ENCODE data around the gene C1orf159. TPM values are rescaled to one million over a fixed set of nuclear protein-coding genes. Genes with fewer than 3 reads are reported as not detected.
A peak's percentile ranks its signal among the peaks of the same experiment; 100 is the strongest.
"Not testable (repeated sequence)": the region's sequence is repeated elsewhere in the genome, so short reads cannot be mapped to it uniquely, and the experiment has no call there.

The C1orf159 gene
- total and polyA plus RNA-seq, 4 donors = 3.9 to 7.0 (median 4.7) TPM

- TF ChIP-seq, protein P1, sequence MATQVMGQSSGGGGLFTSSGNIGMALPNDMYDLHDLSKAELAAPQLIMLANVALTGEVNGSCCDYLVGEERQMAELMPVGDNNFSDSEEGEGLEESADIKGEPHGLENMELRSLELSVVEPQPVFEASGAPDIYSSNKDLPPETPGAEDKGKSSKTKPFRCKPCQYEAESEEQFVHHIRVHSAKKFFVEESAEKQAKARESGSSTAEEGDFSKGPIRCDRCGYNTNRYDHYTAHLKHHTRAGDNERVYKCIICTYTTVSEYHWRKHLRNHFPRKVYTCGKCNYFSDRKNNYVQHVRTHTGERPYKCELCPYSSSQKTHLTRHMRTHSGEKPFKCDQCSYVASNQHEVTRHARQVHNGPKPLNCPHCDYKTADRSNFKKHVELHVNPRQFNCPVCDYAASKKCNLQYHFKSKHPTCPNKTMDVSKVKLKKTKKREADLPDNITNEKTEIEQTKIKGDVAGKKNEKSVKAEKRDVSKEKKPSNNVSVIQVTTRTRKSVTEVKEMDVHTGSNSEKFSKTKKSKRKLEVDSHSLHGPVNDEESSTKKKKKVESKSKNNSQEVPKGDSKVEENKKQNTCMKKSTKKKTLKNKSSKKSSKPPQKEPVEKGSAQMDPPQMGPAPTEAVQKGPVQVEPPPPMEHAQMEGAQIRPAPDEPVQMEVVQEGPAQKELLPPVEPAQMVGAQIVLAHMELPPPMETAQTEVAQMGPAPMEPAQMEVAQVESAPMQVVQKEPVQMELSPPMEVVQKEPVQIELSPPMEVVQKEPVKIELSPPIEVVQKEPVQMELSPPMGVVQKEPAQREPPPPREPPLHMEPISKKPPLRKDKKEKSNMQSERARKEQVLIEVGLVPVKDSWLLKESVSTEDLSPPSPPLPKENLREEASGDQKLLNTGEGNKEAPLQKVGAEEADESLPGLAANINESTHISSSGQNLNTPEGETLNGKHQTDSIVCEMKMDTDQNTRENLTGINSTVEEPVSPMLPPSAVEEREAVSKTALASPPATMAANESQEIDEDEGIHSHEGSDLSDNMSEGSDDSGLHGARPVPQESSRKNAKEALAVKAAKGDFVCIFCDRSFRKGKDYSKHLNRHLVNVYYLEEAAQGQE (IDR thresholded peaks at IDR 0.05) = no peak
- TF ChIP-seq RAD21 (IDR thresholded peaks at IDR 0.05) (no peak), CTCF (IDR thresholded peaks at IDR 0.05; ENCODE audit: low read depth, low read length, missing input control) (no peak), FOXA1 (IDR thresholded peaks at IDR 0.05) (no peak)
These were observed 49.2 kb downstream of the C1orf159 start (continued) for GRCh38 chr1:1066403-1067283.

DNA sequence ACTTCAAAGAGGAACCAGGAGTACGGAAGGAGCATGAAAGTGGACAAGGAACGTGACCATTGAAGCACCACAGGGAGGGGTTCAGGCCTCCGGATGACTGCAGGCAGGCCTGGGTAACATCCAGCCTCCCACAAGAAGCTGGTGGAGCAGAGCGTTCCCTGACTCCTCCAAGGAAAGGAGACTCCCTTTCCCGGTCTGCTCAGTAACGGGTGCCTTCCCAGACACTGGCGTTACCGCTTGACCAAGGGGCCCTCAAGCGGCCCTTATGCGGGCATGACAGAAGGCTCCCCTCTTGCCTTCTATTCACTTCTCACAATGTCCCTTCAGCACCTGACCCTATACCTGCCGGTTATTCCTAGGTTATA is 50.0 kb downstream of the C1orf159 start:
- H3K9ac ChIP-seq (ENCODE audit: low read depth in 1 of 2, low read length in 2 of 2) = not testable (repeated sequence)

GRCh38 chr1:1065265-1065939 is 50.5 kb downstream of the C1orf159 start:
- Histone ChIP-seq H3K9me3 (ENCODE audit: control insufficient read depth in 4 of 4, low read length in 3 of 4) (no peaks in the 10 kb centered on the region), H3K27me3 (ENCODE audit: control insufficient read depth in 4 of 4, insufficient read depth in 4 of 4, low read length in 3 of 4) (peaks cover 0 to 16% (median 3%) of the 10 kb centered on the region in 4 donors), H3K27ac (ENCODE audit: low read depth in 1 of 2, low read length in 2 of 2) (no peak overlapping the region), H3K4me1 (ENCODE audit: control insufficient read depth in 4 of 4, insufficient read depth in 4 of 4, low read length in 3 of 4) (peaks cover 0 to 10% (median 6%) of the 10 kb centered on the region in 4 donors), H3K9ac (ENCODE audit: low read depth in 1 of 2, low read length in 2 of 2) (no peak overlapping the region), H3K36me3 (ENCODE audit: control insufficient read depth in 4 of 4, insufficient read depth in 3 of 4, low read depth in 1 of 4, low read length in 3 of 4) (no peaks in the 10 kb centered on the region), H3K4me3 (ENCODE audit: low read depth in 1 of 3, low read length in 3 of 3) (no peak overlapping the region)
- 51% methylated on average over 20 of the region's 20 CpGs for WGBS
- DNase-seq (ENCODE audit: low spot score) = no peak
- peak in 1 of 2 donors; percentile 40 for TF ChIP-seq HNF4A (conservative IDR thresholded peaks at IDR 0.05)
- no peak for TF ChIP-seq GABPA (IDR thresholded peaks at IDR 0.05 in 1 of 2, conservative IDR thresholded peaks at IDR 0.05 in 1 of 2)
- no peak for TF ChIP-seq YY1 (IDR thresholded peaks at IDR 0.05)
- TF ChIP-seq FOXA1 (IDR thresholded peaks at IDR 0.05) = no peak
- no peak for TF ChIP-seq HNF4G (IDR thresholded peaks at IDR 0.05)

More for the DNA sequence above, 50.0 kb downstream of the C1orf159 start:
- H3K27ac ChIP-seq (ENCODE audit: low read depth in 1 of 2, low read length in 2 of 2); DNase-seq (ENCODE audit: low spot score); H3K36me3 ChIP-seq (ENCODE audit: control insufficient read depth in 4 of 4, insufficient read depth in 3 of 4, low read depth in 1 of 4, low read length in 3 of 4); H3K4me1 ChIP-seq (ENCODE audit: control insufficient read depth in 4 of 4, insufficient read depth in 4 of 4, low read length in 3 of 4); H3K4me3 ChIP-seq (ENCODE audit: low read depth in 1 of 3, low read length in 3 of 3); H3K9me3 ChIP-seq (ENCODE audit: control insufficient read depth in 4 of 4, low read length in 3 of 4): not testable (repeated sequence)
- H3K27me3 ChIP-seq (ENCODE audit: control insufficient read depth in 4 of 4, insufficient read depth in 4 of 4, low read length in 3 of 4) = peaks cover 0 to 16% (median 2%) of the 10 kb centered on the region in 4 donors
- 75% methylated on average over 11 of the region's 11 CpGs for WGBS

All from liver (tissue), 9 donors.